NB4 (cell line): ENCODE data around the gene WFDC6.

ENCODE experiments used
- POLR2A ChIP-seq: IDR thresholded peaks from 2 replicates; pipeline ENCODE4 v1.6.1; 2011; ENCODE audit warnings: mild to moderate bottlenecking; ENCODE audit not compliant: insufficient read length; ENCODE audit errors: extremely low read depth
- TF ChIP-seq, protein P1 (sequence below): IDR thresholded peaks from one replicate; pipeline ENCODE4 v1.5.1; 2012; ENCODE audit warnings: low read depth, low read length
- TF ChIP-seq, protein P2 (sequence below): IDR thresholded peaks from 2 replicates; pipeline ENCODE4 v1.6.1; 2011; ENCODE audit warnings: low read depth, low read length

DNA sequence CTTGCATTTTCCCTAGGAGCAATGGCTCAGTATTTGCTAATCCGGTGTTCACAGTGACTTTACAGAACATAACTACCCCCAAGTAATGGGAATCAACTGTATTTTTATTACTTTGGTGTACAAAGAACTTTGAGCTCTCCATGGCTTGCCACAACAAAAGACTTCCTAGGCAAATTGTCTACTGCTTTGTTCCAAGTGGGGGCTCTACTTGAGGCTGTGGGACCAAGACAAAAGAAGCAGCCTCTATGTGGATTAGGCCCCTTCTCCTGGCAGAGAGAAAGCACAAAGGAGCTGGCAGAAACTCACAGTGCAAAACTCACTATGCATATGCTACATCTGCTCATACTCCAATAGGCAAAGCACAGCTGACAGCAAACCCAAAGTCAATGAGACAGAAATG, 38.9 kb upstream of the WFDC6 start:
- no peak for TF ChIP-seq POLR2A
- TF ChIP-seq, protein P1, sequence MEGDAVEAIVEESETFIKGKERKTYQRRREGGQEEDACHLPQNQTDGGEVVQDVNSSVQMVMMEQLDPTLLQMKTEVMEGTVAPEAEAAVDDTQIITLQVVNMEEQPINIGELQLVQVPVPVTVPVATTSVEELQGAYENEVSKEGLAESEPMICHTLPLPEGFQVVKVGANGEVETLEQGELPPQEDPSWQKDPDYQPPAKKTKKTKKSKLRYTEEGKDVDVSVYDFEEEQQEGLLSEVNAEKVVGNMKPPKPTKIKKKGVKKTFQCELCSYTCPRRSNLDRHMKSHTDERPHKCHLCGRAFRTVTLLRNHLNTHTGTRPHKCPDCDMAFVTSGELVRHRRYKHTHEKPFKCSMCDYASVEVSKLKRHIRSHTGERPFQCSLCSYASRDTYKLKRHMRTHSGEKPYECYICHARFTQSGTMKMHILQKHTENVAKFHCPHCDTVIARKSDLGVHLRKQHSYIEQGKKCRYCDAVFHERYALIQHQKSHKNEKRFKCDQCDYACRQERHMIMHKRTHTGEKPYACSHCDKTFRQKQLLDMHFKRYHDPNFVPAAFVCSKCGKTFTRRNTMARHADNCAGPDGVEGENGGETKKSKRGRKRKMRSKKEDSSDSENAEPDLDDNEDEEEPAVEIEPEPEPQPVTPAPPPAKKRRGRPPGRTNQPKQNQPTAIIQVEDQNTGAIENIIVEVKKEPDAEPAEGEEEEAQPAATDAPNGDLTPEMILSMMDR: no peak
- TF ChIP-seq, protein P2, sequence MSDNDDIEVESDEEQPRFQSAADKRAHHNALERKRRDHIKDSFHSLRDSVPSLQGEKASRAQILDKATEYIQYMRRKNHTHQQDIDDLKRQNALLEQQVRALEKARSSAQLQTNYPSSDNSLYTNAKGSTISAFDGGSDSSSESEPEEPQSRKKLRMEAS: no peak
